Body of pancreas (tissue), 4 donors: ENCODE results near the gene MYO5B.
A peak's percentile ranks its signal among the peaks of the same experiment; 100 is the strongest.

Experiments used
- CTCF ChIP-seq, 7 experiments: fragments of 450-650 bp in 4 of 7; fragments of 200-600 bp in 3 of 7; sonication (generic) in 3 of 7; IDR thresholded peaks; one replicate each; pipeline ENCODE4 v1.5.1; 2016 to 2019; ENCODE audit warnings: antibody characterized with exemption in 7 of 7
- POLR2A ChIP-seq, 3 donors: fragments of 450-650 bp; IDR thresholded peaks; one replicate each; pipeline ENCODE4 v1.6.1; 2016; ENCODE audit warnings: antibody characterized with exemption in 3 of 3, mild to moderate bottlenecking in 2 of 3

- TF ChIP-seq CTCF (IDR thresholded peaks at IDR 0.05), result peak in 1 of 7 experiments; percentile 10
- no peak for TF ChIP-seq POLR2A (IDR thresholded peaks at IDR 0.05)
These were observed 137.9 kb downstream of the MYO5B start for GRCh38 chr18:50057009-50057408.
